Measurements from ENCODE around the gene ZBTB43.
"Not testable (repeated sequence)": the region's sequence is repeated elsewhere in the genome, so short reads cannot be mapped to it uniquely, and the experiment has no call there.

The ZBTB43 gene

GRCh38 chr9:126791406-126792230 lies 13.2 kb upstream of the ZBTB43 start:
- no peak for DNase-seq (ENCODE audit: low read depth in 2 of 2)

- no peak for DNase-seq (ENCODE audit: low read depth in 2 of 2)
Measured at GRCh38 chr9:126793686-126794417, 11.0 kb upstream of the ZBTB43 start.

- no peak for DNase-seq (ENCODE audit: low read depth in 2 of 2)
Measured at GRCh38 chr9:126794441-126794840, 10.4 kb upstream of the ZBTB43 start.

- DNase-seq (ENCODE audit: low read depth in 2 of 2), result no peak
Measured at GRCh38 chr9:126796758-126797157, 8.1 kb upstream of the ZBTB43 start.

- no peak for DNase-seq (ENCODE audit: low read depth in 2 of 2)
Measured at GRCh38 chr9:126797903-126798302, 6.9 kb upstream of the ZBTB43 start.

GRCh38 chr9:126799034-126799433 lies 5.8 kb upstream of the ZBTB43 start:
- no peak for DNase-seq (ENCODE audit: low read depth in 2 of 2)

GRCh38 chr9:126802318-126803059 lies 2.4 kb upstream of the ZBTB43 start:
- DNase-seq (ENCODE audit: low read depth in 2 of 2), result no peak

GRCh38 chr9:126804198-126804695 lies 593 bp upstream of the ZBTB43 start:
- DNase-seq (ENCODE audit: low read depth in 2 of 2), result no peak

GRCh38 chr9:126805554-126806262 lies 868 bp downstream of the ZBTB43 start:
- DNase-seq (ENCODE audit: low read depth in 2 of 2), result peak; percentile 82 to 83

GRCh38 chr9:126806336-126806735 lies 1.5 kb downstream of the ZBTB43 start:
- DNase-seq (ENCODE audit: low read depth in 2 of 2), result no peak

GRCh38 chr9:126809068-126809467 lies 4.2 kb downstream of the ZBTB43 start:
- no peak for DNase-seq (ENCODE audit: low read depth in 2 of 2)

GRCh38 chr9:126810221-126810620 lies 5.4 kb downstream of the ZBTB43 start:
- not testable (repeated sequence) for DNase-seq (ENCODE audit: low read depth in 2 of 2)

- DNase-seq (ENCODE audit: low read depth in 2 of 2), result no peak
Measured at GRCh38 chr9:126813072-126813471, 8.2 kb downstream of the ZBTB43 start.

- DNase-seq (ENCODE audit: low read depth in 2 of 2), result no peak
Measured at GRCh38 chr9:126814091-126814490, 9.3 kb downstream of the ZBTB43 start.

- not testable (repeated sequence) for DNase-seq (ENCODE audit: low read depth in 2 of 2)
Measured at GRCh38 chr9:126817615-126818014, 12.8 kb downstream of the ZBTB43 start.

- DNase-seq (ENCODE audit: low read depth in 2 of 2), result no peak
Measured at GRCh38 chr9:126818482-126818881, 13.6 kb downstream of the ZBTB43 start.

- DNase-seq (ENCODE audit: low read depth in 2 of 2), result no peak
Measured at GRCh38 chr9:126819482-126819881, 14.6 kb downstream of the ZBTB43 start.

- DNase-seq (ENCODE audit: low read depth in 2 of 2), result no peak
Measured at GRCh38 chr9:126822278-126822677, 17.4 kb downstream of the ZBTB43 start.

- no peak for DNase-seq (ENCODE audit: low read depth in 2 of 2)
Measured at GRCh38 chr9:126822873-126823272, 18.0 kb downstream of the ZBTB43 start.

GRCh38 chr9:126824052-126824451 lies 19.2 kb downstream of the ZBTB43 start:
- not testable (repeated sequence) for DNase-seq (ENCODE audit: low read depth in 2 of 2)

GRCh38 chr9:126827227-126827626 lies 22.4 kb downstream of the ZBTB43 start:
- no peak for DNase-seq (ENCODE audit: low read depth in 2 of 2)

- no peak for DNase-seq (ENCODE audit: low read depth in 2 of 2)
Measured at GRCh38 chr9:126829035-126829434, 24.2 kb downstream of the ZBTB43 start.

Data from stimulated activated CD8-positive, alpha-beta memory T cell treated with anti-CD3 and anti-CD28 coated beads, Interleukin-15, amount 100 ng/mL, for 48 hours (primary cell).